DOHH2 (cell line): Measurements from ENCODE around the gene SH2D1B.

ENCODE experiments used
- H3F3A ChIP-seq: fragments of 200-600 bp; sonication (generic), shearing (Covaris generic); 2 replicates; pipeline ENCODE4 v1.6.0; 2016; ENCODE audit warnings: antibody characterized with exemption, mild to moderate bottlenecking; ENCODE audit not compliant: control insufficient read depth, insufficient read depth
- H3K27ac ChIP-seq: fragments of 200-600 bp; sonication (generic); 2 replicates; pipeline ENCODE4 v1.5.1; 2014; ENCODE audit warnings: low read depth, mild to moderate bottlenecking, low read length, moderate library complexity
- H3K27me3 ChIP-seq: fragments of 200-600 bp; sonication (generic); 2 replicates; pipeline ENCODE4 v1.6.1; 2014; ENCODE audit warnings: mild to moderate bottlenecking, low read length, mixed read lengths; ENCODE audit not compliant: control insufficient read depth
- H3K36me3 ChIP-seq: fragments of 200-600 bp; sonication (generic); 2 replicates; pipeline ENCODE4 v1.6.1; 2014; ENCODE audit warnings: mild to moderate bottlenecking, low read length, moderate library complexity, mixed read lengths; ENCODE audit not compliant: control insufficient read depth
- H3K4me1 ChIP-seq: fragments of 200-600 bp; sonication (generic); 2 replicates; pipeline ENCODE4 v1.6.1; 2014; ENCODE audit warnings: mild to moderate bottlenecking, low read length, mixed read lengths; ENCODE audit not compliant: control insufficient read depth
- H3K4me2 ChIP-seq: fragments of 200-600 bp; sonication (generic); 2 replicates; pipeline ENCODE4 v1.6.0; 2014; ENCODE audit warnings: mild to moderate bottlenecking, low read length, moderate library complexity
- H3K4me3 ChIP-seq: fragments of 200-600 bp; sonication (generic); 2 replicates; pipeline ENCODE4 v1.5.1; 2014; ENCODE audit warnings: mild to moderate bottlenecking, low read length, mixed read lengths
- H3K79me2 ChIP-seq: fragments of 200-600 bp; sonication (generic); 2 replicates; pipeline ENCODE4 v1.6.1; 2014; ENCODE audit warnings: mild to moderate bottlenecking, low read length, mixed read lengths; ENCODE audit not compliant: control insufficient read depth
- H3K9me2 ChIP-seq: fragments of 200-600 bp; sonication (generic); replicated peaks from 2 replicates; pipeline ENCODE4 v1.6.1; 2014; ENCODE audit warnings: mild to moderate bottlenecking, low read length, mixed read lengths; ENCODE audit not compliant: control insufficient read depth
- H3K9me3 ChIP-seq: fragments of 200-600 bp; sonication (generic); 2 replicates; pipeline ENCODE4 v1.6.1; 2014; ENCODE audit warnings: antibody characterized with exemption, low read length, mixed read lengths; ENCODE audit not compliant: control insufficient read depth, insufficient read depth
- H4K20me1 ChIP-seq: fragments of 200-600 bp; sonication (generic); 2 replicates; pipeline ENCODE4 v1.6.0; 2014; ENCODE audit warnings: low read depth, mild to moderate bottlenecking, antibody characterized with exemption, low read length, moderate library complexity; ENCODE audit not compliant: control insufficient read depth, insufficient read depth
- CTCF ChIP-seq: fragments of 200-600 bp; sonication (generic); IDR thresholded peaks from one replicate; pipeline ENCODE4 v1.5.1; 2014; ENCODE audit warnings: antibody characterized with exemption, mild to moderate bottlenecking, low read depth, low read length; ENCODE audit not compliant: poor library complexity, severe bottlenecking
- EZH2phosphoT487 ChIP-seq: fragments of 200-600 bp; sonication (generic); IDR thresholded peaks from 2 replicates; pipeline ENCODE4 v1.6.1; 2017; ENCODE audit warnings: borderline replicate concordance, mild to moderate bottlenecking, antibody characterized with exemption, low read length, moderate library complexity, mixed read lengths

Gene SH2D1B

GRCh38 chr1:162389971-162390370 is 22.0 kb downstream of the SH2D1B start:
- Histone ChIP-seq H3K4me3 (no peak overlapping the region), H3K4me1 (no peaks in the 10 kb centered on the region), H3K27ac (no peak overlapping the region), H3K4me2 (no peak overlapping the region), H3K9me2 (no peaks in the 10 kb centered on the region), H3K36me3 (no peaks in the 10 kb centered on the region), H3K79me2 (no peaks in the 10 kb centered on the region), H3K9me3 (no peaks in the 10 kb centered on the region), H3K27me3 (peaks cover 5% of the 10 kb centered on the region; the same call in 1 of the 2 replicates), H3F3A (no peaks in the 10 kb centered on the region), H4K20me1 (no peaks in the 10 kb centered on the region)
- no peak for TF ChIP-seq CTCF
- no peak for TF ChIP-seq EZH2phosphoT487

GRCh38 chr1:162389021-162389818 is 22.7 kb downstream of the SH2D1B start:
- Histone ChIP-seq H3K9me3 (no peaks in the 10 kb centered on the region), H3K4me3 (no peak overlapping the region), H3K36me3 (no peaks in the 10 kb centered on the region), H4K20me1 (no peaks in the 10 kb centered on the region), H3K9me2 (no peaks in the 10 kb centered on the region), H3K4me2 (no peak overlapping the region), H3K27ac (no peak overlapping the region), H3K27me3 (peaks cover 5% of the 10 kb centered on the region; the same call in 1 of the 2 replicates), H3K4me1 (no peaks in the 10 kb centered on the region), H3F3A (no peaks in the 10 kb centered on the region), H3K79me2 (no peaks in the 10 kb centered on the region)
- no peak for TF ChIP-seq EZH2phosphoT487
- TF ChIP-seq CTCF = no peak

- H3K9me2 ChIP-seq = no peaks in the 10 kb centered on the region
- H4K20me1 ChIP-seq = no peaks in the 10 kb centered on the region
- H3K27me3 ChIP-seq = peaks cover 5% of the 10 kb centered on the region; the same call in 1 of the 2 replicates
- no peak overlapping the region for H3K4me3 ChIP-seq
- H3K36me3 ChIP-seq = no peaks in the 10 kb centered on the region
- no peaks in the 10 kb centered on the region for H3F3A ChIP-seq
- H3K4me2 ChIP-seq = no peak overlapping the region
- no peaks in the 10 kb centered on the region for H3K79me2 ChIP-seq
- TF ChIP-seq CTCF = no peak
- TF ChIP-seq EZH2phosphoT487 = no peak
- H3K4me1 ChIP-seq = no peaks in the 10 kb centered on the region
- H3K9me3 ChIP-seq = no peaks in the 10 kb centered on the region
- H3K27ac ChIP-seq = no peak overlapping the region
Measured at GRCh38 chr1:162388615-162389014, 23.3 kb downstream of the SH2D1B start.
